ENCODE measurements around the gene STAT3.
A peak's percentile ranks its signal among the peaks of the same experiment; 100 is the strongest.

Gene STAT3

DNA sequence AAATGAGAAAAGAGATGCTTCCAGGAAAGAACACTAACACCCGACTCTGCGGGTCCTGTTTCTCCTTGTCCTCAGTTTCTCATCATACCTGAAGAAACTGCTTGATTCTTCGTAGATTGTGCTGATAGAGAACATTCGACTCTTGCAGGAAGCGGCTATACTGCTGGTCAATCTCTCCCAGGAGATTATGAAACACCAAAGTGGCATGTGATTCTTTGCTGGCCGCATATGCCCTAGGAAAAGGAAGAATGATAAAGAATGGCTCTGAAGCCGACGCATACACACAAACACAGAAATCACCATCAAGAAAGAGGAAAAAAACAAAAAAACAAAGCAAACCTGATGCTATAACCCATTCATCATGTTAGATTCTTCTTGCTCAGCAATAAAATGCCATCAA lies 41.8 kb downstream of the STAT3 start:
- no peak for TF ChIP-seq JUND (IDR thresholded peaks at IDR 0.05; ENCODE audit: low read depth)
- no peak for DNase-seq (ENCODE audit: low read depth in 1 of 2, low spot score in 1 of 2)
- in situ Hi-C loops (cut with HindIII; ENCODE audit: low pct_unique_long_range_greater_than_20kb, low sequenced_read_pairs): no loop called here

DNA sequence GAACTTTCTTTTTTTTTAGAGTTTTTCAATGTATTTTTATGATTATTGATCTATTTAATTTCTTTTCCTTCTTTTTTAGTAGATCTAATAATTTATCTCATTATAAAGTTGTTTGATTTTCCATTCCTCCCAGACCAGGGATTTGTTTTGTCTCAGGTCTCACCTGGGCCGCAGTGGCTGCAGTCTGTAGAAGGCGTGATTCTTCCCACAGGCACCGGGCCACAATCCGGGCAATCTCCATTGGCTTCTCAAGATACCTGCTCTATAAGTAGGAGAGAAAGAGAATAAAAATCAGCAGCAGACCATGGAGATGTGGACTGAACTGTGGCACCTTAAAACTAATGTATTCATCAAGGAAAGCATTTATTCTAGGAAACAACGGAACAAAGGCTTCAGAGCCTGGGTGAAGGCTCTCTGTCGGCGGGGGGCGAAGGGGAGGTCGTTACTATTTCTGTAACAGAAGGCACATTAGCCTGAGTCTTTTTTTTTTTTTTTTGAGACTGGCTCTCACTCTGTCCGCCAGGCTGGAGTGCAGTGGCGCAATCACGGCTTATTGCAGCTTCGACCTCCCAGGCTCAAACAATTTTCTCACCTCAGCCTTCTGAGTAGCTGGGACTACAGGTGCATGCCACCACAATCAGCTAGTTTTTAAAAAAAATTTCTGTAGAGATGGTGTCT lies 42.7 kb downstream of the STAT3 start:
- no peak for DNase-seq (ENCODE audit: low read depth in 1 of 2, low spot score in 1 of 2)
- TF ChIP-seq JUND (IDR thresholded peaks at IDR 0.05; ENCODE audit: low read depth): no peak
- in situ Hi-C loops (cut with HindIII; ENCODE audit: low pct_unique_long_range_greater_than_20kb, low sequenced_read_pairs): no loop called here

DNA sequence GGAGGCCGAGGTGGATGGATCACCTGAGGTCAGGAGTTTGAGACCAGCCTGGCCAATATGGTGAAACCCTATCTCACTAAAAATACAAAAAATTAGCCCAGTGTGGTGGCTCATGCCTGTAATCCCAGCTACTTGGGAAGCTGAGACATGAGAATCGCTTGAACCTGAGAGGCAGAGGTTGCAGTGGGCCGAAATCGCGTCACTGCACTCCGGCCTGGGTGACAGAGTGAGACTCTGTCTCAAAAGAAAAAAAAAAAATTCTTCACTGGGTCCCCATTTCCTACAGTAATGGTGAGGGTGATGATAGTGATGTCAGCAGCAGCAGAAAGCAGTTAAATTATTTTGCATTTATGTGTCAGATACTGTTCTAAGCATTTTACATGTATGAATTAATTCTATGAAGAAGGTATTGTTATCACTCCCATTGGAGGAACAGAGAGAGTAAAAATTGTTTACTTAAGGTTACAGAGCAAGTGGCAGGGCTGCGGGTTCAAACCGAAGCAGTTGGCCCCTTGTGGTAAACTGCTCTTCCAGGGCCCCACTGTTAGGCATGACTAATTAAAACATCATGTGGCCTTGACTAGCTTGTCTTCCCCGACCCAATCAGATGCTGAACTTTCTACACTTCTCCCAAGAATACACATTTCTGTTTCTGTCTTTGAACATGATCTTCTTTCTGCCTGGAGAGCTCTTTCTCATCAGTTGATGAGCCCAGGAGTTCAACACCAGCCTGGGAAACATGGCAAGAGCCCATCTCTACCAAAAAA lies 45.8 kb downstream of the STAT3 start:
- in situ Hi-C loops (cut with HindIII; ENCODE audit: low pct_unique_long_range_greater_than_20kb, low sequenced_read_pairs): no loop called here
- no peak for TF ChIP-seq JUND (IDR thresholded peaks at IDR 0.05; ENCODE audit: low read depth)
- DNase-seq (ENCODE audit: low read depth in 1 of 2, low spot score in 1 of 2): no peak

DNA sequence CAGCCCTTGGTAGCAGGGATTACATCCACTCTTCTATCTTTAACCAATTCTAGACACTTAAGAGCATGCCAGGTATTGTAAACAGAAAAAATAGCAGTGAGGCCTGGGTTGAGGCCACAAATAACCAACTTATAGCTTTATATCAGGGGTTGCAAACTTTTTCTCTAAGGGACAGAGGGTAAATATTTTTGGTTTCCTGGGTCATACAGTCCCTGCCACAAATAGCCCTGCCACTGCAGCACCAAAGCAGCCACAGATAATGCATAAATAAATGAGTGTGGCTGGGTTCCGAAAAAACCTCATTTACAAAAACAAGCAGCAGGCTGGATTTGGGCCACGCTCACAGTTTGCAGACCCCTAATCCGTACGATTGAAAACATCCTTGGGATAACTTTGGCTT lies 46.7 kb downstream of the STAT3 start:
- in situ Hi-C loops (cut with HindIII; ENCODE audit: low pct_unique_long_range_greater_than_20kb, low sequenced_read_pairs): no loop called here
- TF ChIP-seq JUND (IDR thresholded peaks at IDR 0.05; ENCODE audit: low read depth): no peak
- DNase-seq (ENCODE audit: low read depth in 1 of 2, low spot score in 1 of 2): no peak

DNA sequence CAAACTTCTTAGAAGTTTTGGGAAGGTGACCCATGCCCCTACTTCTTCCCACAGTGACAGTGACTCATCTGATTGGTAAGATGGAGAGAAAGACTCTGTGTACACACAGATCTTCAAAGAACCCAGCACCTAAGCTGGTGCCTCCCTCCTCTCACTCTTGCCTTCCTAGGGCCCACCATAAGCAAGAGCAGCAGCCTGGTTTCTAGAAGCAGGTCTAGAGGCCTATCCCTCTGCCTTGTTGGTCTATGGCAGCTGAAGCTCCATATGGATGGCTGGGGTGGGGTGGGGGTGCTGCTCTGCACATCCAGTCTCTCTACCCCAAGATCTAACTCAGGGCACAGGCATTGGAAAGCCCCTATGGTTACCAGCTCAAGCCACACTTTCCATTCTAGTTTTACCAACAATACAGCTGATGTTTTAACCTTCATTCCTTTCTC lies 47.5 kb downstream of the STAT3 start:
- DNase-seq (ENCODE audit: low read depth in 1 of 2, low spot score in 1 of 2): no peak
- no peak for TF ChIP-seq JUND (IDR thresholded peaks at IDR 0.05; ENCODE audit: low read depth)
- in situ Hi-C loops (cut with HindIII; ENCODE audit: low pct_unique_long_range_greater_than_20kb, low sequenced_read_pairs): no loop called here

DNA sequence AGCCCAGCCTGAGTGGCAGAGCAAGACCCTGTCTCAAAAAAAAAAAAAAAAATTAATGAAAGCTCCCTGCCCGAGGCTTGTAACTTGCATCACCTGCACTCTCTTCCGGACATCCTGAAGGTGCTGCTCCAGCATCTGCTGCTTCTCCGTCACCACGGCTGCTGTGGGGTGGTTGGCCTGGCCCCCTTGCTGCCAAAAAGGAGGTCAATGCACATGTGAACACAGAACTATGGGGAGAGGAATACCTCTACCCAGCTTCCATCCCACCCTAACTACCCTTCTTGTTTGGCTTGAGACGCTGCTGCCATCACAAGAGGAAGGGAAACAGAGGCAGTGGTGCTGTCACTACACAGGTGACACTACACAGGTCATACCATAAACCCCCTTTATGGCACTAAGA lies 49.0 kb downstream of the STAT3 start:
- no peak for TF ChIP-seq JUND (IDR thresholded peaks at IDR 0.05; ENCODE audit: low read depth)
- in situ Hi-C loops (cut with HindIII; ENCODE audit: low pct_unique_long_range_greater_than_20kb, low sequenced_read_pairs): no loop called here
- no peak for DNase-seq (ENCODE audit: low read depth in 1 of 2, low spot score in 1 of 2)

DNA sequence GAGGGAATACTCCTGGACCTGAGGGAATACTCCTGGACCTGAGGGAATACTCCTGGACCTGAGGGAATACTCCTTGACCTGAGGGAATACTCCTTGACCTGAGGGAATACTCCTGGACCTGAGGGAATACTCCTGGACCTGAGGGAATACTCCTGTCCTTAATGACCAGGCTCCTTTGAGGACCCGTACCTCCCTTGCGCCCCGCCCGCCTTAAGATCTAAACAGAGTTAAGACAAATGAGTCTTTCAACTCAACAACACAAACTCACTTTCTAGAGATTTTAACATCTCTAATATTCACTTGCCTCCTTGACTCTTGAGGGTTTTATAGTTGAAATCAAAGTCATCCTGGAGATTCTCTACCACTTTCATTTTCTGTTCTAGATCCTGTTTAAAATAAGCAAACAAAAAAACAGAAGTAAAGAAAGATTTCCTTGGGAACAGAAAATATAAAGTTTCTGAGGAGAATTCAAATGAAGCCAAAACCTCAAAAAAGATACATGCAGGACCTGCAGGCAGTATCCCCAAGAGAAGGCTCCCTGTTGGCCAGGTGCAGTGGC lies 49.7 kb downstream of the STAT3 start:
- TF ChIP-seq JUND (IDR thresholded peaks at IDR 0.05; ENCODE audit: low read depth): no peak
- DNase-seq (ENCODE audit: low read depth in 1 of 2, low spot score in 1 of 2): no peak
- in situ Hi-C loops (cut with HindIII; ENCODE audit: low pct_unique_long_range_greater_than_20kb, low sequenced_read_pairs): no loop called here

DNA sequence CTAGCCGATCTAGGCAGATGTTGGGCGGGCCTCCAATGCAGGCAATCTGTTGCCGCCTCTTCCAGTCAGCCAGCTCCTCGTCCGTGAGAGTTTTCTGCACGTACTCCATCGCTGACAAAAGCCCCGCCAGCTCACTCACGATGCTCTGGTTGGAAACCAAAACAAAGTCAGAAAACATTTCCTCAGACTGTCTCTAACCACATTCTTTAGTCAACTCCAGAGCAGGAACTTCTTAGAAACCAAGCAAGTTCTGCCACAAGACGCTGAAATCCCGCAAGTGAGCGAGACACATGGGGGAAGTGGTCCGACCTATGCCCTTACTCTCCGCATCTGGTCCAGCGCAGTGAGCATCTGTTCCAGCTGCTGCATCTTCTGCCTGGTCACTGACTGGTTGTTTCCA lies 50.8 kb downstream of the STAT3 start:
- no peak for TF ChIP-seq JUND (IDR thresholded peaks at IDR 0.05; ENCODE audit: low read depth)
- in situ Hi-C loops (cut with HindIII; ENCODE audit: low pct_unique_long_range_greater_than_20kb, low sequenced_read_pairs): no loop called here

DNA sequence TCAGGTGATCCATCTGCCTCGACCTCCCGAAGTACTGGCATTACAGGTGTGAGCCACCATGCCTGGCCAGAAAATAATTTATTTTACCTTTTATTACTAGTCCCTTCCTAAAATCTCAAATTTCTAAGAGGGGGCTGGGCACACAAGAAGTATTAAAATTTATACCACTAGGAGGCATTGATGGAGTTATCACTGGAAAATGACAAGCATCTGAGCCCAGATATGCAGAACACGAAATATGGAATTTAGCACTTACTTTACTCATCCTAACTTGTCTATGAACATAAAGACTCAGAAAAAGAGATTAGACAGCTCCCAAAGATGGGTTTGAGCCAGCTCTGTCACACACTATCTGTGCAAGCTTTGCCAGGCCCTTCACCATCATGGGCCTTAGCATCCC lies 53.6 kb downstream of the STAT3 start:
- in situ Hi-C loops (cut with HindIII; ENCODE audit: low pct_unique_long_range_greater_than_20kb, low sequenced_read_pairs): no loop called here
- TF ChIP-seq JUND (IDR thresholded peaks at IDR 0.05; ENCODE audit: low read depth): no peak

More for the DNA sequence above, 50.8 kb downstream of the STAT3 start:
- no peak for DNase-seq (ENCODE audit: low read depth in 1 of 2, low spot score in 1 of 2)

DNA sequence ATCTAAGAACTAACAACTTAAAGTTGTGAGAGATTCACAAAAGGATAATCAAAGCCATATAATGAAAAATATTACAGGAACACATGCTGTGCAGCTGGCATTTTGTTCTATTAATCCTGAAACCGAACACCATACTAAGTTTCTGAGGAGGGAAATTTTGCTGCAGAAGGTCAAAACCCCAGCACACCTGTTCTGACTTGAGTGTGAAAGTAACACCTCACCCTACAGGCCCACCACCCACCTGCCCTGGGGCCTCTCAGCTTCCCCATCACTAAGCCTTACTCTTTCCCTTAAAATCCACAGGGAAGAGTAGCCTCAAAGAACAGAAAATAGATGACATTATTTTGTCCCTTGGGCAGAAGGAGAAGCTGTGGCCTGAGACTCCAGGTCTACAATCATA lies 55.2 kb downstream of the STAT3 start:
- no peak for TF ChIP-seq JUND (IDR thresholded peaks at IDR 0.05; ENCODE audit: low read depth)
- in situ Hi-C loops (cut with HindIII; ENCODE audit: low pct_unique_long_range_greater_than_20kb, low sequenced_read_pairs): no loop called here
- no peak for DNase-seq (ENCODE audit: low read depth in 1 of 2, low spot score in 1 of 2)

More for the DNA sequence above, 53.6 kb downstream of the STAT3 start:
- DNase-seq (ENCODE audit: low read depth in 1 of 2, low spot score in 1 of 2): no peak

DNA sequence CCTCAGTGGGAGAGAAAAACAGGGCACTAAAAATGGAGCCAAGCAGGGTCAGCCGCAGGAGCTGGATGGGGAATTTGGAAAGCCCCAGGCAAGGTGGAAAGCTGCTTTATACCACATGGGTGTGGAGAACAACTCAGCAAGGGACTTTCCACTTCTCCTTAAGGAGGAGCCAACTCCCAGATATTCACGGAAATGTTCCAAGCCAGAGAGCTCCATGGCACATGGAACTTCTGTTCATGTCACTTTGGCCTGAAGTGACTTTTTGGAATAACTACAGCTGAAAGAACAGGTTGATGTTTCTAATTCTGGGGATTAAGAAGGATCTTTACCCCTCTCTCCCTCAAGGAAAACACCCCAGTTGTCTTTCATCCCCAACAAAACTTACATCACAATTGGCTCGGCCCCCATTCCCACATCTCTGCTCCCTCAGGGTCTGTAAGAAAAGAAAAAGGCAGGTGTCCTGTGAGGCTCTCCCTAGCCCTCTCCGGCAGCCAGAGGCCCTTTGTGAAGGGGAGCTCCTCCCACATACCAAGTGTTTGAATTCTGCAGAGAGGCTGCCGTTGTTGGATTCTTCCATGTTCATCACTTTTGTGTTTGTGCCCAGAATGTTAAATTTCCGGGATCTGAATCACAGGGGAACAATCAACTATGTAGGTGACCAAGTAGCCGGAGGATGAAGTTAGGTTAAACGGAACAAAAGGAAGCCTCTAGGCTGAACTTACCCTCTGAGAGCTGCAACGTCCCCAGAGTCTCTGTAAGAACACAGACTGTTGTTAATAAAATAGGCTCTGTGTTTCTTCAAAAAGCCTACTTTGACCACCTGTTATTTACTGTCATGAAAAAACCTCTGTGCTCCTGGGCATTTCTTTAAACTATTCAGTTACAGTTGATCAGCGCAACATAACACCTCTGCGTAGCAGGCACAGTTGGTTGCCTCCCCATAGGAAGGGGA lies 58.9 kb downstream of the STAT3 start:
- in situ Hi-C loops (cut with HindIII; ENCODE audit: low pct_unique_long_range_greater_than_20kb, low sequenced_read_pairs): no loop called here
- no peak for TF ChIP-seq JUND (IDR thresholded peaks at IDR 0.05; ENCODE audit: low read depth)
- DNase-seq (ENCODE audit: low read depth in 1 of 2, low spot score in 1 of 2): peak; percentile 52 to 77

DNA sequence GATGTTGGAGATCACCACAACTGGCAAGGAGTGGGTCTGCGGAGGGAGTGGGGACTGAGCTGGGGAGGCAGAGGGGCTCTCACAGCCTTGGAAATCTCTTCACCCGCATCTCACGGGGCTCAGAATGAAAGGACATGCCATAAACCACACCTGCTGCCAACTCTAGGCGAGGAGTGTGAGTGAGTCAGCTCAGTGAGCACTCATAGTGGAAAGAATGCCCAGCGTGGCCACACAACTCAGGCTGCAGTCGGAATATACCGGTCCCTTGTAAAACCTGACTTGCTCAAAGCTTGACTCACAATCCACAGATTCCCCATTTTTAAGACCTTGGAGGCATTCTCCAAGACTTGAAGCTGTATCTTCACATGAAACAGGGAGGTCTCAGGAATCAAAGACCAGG lies 63.2 kb downstream of the STAT3 start:
- in situ Hi-C loops (cut with HindIII; ENCODE audit: low pct_unique_long_range_greater_than_20kb, low sequenced_read_pairs): no loop called here
- DNase-seq (ENCODE audit: low read depth in 1 of 2, low spot score in 1 of 2): peak in 1 of 2 experiments; percentile 48
- no peak for TF ChIP-seq JUND (IDR thresholded peaks at IDR 0.05; ENCODE audit: low read depth)

Measured in T47D (cell line).